Measurements from ENCODE around the gene ST8SIA1. TPM values are rescaled to one million over a fixed set of nuclear protein-coding genes. Genes with fewer than 3 reads are reported as not detected.
"Not testable (repeated sequence)": the region's sequence is repeated elsewhere in the genome, so short reads cannot be mapped to it uniquely, and the experiment has no call there.

The ST8SIA1 gene
- total RNA-seq, 1 donor from 2014 or later: 1.2 TPM

- Mint-ChIP-seq H3K9me3 (ENCODE audit: low read depth) (peaks cover 7% of the 10 kb centered on the region), H3K4me1 (ENCODE audit: low read depth) (no peaks in the 10 kb centered on the region), H3K27ac (ENCODE audit: unreplicated experiment) (no peak overlapping the region), H3K36me3 (ENCODE audit: low read depth) (no peaks in the 10 kb centered on the region), H3K4me3 (ENCODE audit: unreplicated experiment) (no peak overlapping the region), H3K27me3 (ENCODE audit: low read depth) (no peaks in the 10 kb centered on the region)
- TF ChIP-seq, protein P1, sequence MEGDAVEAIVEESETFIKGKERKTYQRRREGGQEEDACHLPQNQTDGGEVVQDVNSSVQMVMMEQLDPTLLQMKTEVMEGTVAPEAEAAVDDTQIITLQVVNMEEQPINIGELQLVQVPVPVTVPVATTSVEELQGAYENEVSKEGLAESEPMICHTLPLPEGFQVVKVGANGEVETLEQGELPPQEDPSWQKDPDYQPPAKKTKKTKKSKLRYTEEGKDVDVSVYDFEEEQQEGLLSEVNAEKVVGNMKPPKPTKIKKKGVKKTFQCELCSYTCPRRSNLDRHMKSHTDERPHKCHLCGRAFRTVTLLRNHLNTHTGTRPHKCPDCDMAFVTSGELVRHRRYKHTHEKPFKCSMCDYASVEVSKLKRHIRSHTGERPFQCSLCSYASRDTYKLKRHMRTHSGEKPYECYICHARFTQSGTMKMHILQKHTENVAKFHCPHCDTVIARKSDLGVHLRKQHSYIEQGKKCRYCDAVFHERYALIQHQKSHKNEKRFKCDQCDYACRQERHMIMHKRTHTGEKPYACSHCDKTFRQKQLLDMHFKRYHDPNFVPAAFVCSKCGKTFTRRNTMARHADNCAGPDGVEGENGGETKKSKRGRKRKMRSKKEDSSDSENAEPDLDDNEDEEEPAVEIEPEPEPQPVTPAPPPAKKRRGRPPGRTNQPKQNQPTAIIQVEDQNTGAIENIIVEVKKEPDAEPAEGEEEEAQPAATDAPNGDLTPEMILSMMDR (IDR thresholded peaks at IDR 0.05): no peak
- DNase-seq (ENCODE audit: low spot score): no peak
Observed at GRCh38 chr12:22163594-22163993, 170.9 kb downstream of the ST8SIA1 start.

DNA sequence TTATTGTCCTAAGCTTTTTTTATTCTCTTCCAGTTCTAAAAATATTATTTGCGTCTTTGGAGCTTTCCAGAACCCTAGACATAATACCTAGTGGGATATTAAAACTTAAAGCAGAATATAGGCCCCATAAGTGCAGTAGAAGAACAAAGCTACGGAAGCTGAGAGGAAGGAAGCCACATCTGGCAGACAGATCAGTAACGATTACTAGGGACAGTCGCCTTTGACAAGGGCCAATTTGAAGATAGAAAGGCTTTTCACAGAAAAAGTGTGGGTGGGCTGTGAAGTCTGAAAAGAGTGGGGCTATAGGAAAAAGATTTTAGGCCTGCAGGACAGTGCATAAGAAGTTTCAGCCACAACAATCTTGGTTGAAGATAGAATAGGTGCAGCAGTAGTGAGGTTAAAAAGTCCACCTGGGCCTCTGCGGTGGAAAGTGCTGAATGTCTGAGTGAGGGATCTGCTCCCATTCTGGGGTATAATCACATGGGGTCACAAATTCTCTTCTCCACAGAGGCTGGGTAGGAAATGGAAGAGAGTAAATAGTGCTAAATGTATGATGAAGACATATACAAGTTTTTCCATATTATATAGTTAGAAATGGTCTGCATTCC, 174.0 kb downstream of the ST8SIA1 start:
- Mint-ChIP-seq H3K9me3 (ENCODE audit: low read depth) (peaks cover 7% of the 10 kb centered on the region), H3K27me3 (ENCODE audit: low read depth) (peaks cover 2% of the 10 kb centered on the region), H3K4me1 (ENCODE audit: low read depth) (no peaks in the 10 kb centered on the region), H3K4me3 (ENCODE audit: unreplicated experiment) (no peak overlapping the region), H3K27ac (ENCODE audit: unreplicated experiment) (no peak overlapping the region), H3K36me3 (ENCODE audit: low read depth) (no peaks in the 10 kb centered on the region)
- TF ChIP-seq, protein P1 (IDR thresholded peaks at IDR 0.05): no peak
- DNase-seq (ENCODE audit: low spot score): no peak

- H3K9me3 Mint-ChIP-seq (ENCODE audit: low read depth); H3K4me1 Mint-ChIP-seq (ENCODE audit: low read depth); H3K4me3 Mint-ChIP-seq (ENCODE audit: unreplicated experiment); DNase-seq (ENCODE audit: low spot score); H3K36me3 Mint-ChIP-seq (ENCODE audit: low read depth); H3K27ac Mint-ChIP-seq (ENCODE audit: unreplicated experiment): not testable (repeated sequence)
- peaks cover 33% of the 10 kb centered on the region for H3K27me3 Mint-ChIP-seq (ENCODE audit: low read depth)
Observed at GRCh38 chr12:22149286-22149685, 185.2 kb downstream of the ST8SIA1 start.

DNA sequence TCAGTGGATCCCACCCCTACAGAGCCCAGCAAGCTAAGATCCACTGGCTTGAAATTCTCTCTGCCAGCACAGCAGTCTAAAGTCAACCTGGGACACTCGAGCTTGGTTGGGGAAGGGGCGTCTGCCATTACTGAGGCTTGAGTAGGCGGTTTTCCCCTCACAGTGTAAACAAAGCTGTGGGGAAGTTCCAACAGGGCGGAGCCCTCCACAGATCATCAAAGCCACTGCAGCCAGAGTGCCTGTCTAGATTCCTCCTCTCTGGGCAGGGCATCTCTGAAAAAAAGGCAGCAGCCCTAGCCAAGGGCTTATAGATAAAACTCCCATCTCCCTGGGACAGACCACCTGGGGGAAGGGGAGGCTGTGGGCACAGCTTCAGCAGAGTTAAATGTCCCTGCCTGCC, 187.8 kb downstream of the ST8SIA1 start:
- H3K4me1 Mint-ChIP-seq (ENCODE audit: low read depth); H3K9me3 Mint-ChIP-seq (ENCODE audit: low read depth); H3K36me3 Mint-ChIP-seq (ENCODE audit: low read depth); H3K27ac Mint-ChIP-seq (ENCODE audit: unreplicated experiment); H3K4me3 Mint-ChIP-seq (ENCODE audit: unreplicated experiment); DNase-seq (ENCODE audit: low spot score): not testable (repeated sequence)
- peaks cover 30% of the 10 kb centered on the region for H3K27me3 Mint-ChIP-seq (ENCODE audit: low read depth)

Other genes starting within 250 kb of the ST8SIA1 start
- gene C2CD5, start 209.8 kb upstream of the ST8SIA1 start, total RNA-seq: 17.1 to 30.5 TPM (median 17.3 TPM) in 3 replicates

Measured in chondrocyte (in vitro differentiated cells).